NCI-H1930 (cell line): ENCODE results near the gene TNFSF11.

ENCODE experiments used
- DNase-seq, 2 experiments: peaks; one replicate each; lab custom pipeline; 2025; lab: John Stamatoyannopoulos, UW

TNFSF11 gene

GRCh38 chr13:42611086-42611779, 37.3 kb downstream of the TNFSF11 start:
- DNase-seq = no peak

- no peak for DNase-seq
Measured at GRCh38 chr13:42612021-42612765, 38.2 kb downstream of the TNFSF11 start.

GRCh38 chr13:42614436-42615035, 40.6 kb downstream of the TNFSF11 start:
- no peak for DNase-seq

GRCh38 chr13:42615691-42616090, 41.7 kb downstream of the TNFSF11 start:
- DNase-seq = no peak

- no peak for DNase-seq
Measured at GRCh38 chr13:42617221-42617620, 43.3 kb downstream of the TNFSF11 start.

GRCh38 chr13:42623916-42624315, 50.0 kb downstream of the TNFSF11 start:
- no peak for DNase-seq

- no peak for DNase-seq
Measured at GRCh38 chr13:42625611-42626010, 51.7 kb downstream of the TNFSF11 start.

- DNase-seq = no peak
Measured at GRCh38 chr13:42626176-42626860, 52.4 kb downstream of the TNFSF11 start.

- no peak for DNase-seq
Measured at GRCh38 chr13:42628666-42629065, 54.7 kb downstream of the TNFSF11 start.

- no peak for DNase-seq
Measured at GRCh38 chr13:42631181-42631580, 57.2 kb downstream of the TNFSF11 start.

GRCh38 chr13:42633495-42633894, 59.5 kb downstream of the TNFSF11 start:
- no peak for DNase-seq

GRCh38 chr13:42638101-42638500, 64.1 kb downstream of the TNFSF11 start:
- DNase-seq = no peak

- no peak for DNase-seq
Measured at GRCh38 chr13:42638886-42639285, 64.9 kb downstream of the TNFSF11 start.

- DNase-seq = no peak
Measured at GRCh38 chr13:42643076-42643475, 69.1 kb downstream of the TNFSF11 start.

- DNase-seq = no peak
Measured at GRCh38 chr13:42644841-42645240, 70.9 kb downstream of the TNFSF11 start.

GRCh38 chr13:42645717-42646116, 71.8 kb downstream of the TNFSF11 start:
- no peak for DNase-seq

GRCh38 chr13:42649141-42649540, 75.2 kb downstream of the TNFSF11 start:
- no peak for DNase-seq

GRCh38 chr13:42649831-42650230, 75.9 kb downstream of the TNFSF11 start:
- DNase-seq = no peak

GRCh38 chr13:42650506-42650905, 76.6 kb downstream of the TNFSF11 start:
- DNase-seq = no peak

- no peak for DNase-seq
Measured at GRCh38 chr13:42651936-42652641, 78.1 kb downstream of the TNFSF11 start.

GRCh38 chr13:42652642-42653415, 78.9 kb downstream of the TNFSF11 start:
- DNase-seq = no peak
